Pancreas (tissue), 10 donors: ENCODE measurements around the gene SLC35A2. TPM values are rescaled to one million over a fixed set of nuclear protein-coding genes. Genes with fewer than 3 reads are reported as not detected.

ENCODE experiments used
- ATAC-seq, 4 donors: fragments of 200-7000 bp; cut with Tn5 transposase; one replicate each; pipeline versions ENCODE4 v1.8.0 to v1.9.1; 2020; ENCODE audit warnings: mild to moderate bottlenecking in 4 of 4, moderate library complexity in 4 of 4
- DNase-seq, 6 donors: peaks; one replicate each; pipeline ENCODE4 v3.0.0-alpha.2; 2020
- FAIRE-seq: peaks from 2 replicates; lab custom pipeline; 2012; peaks lifted over from hg19 to GRCh38; lab: Jason Lieb, UNC
- H3K27ac ChIP-seq, 4 donors: fragments of 200-600 bp; sonication (generic); 1 replicate in 3 of 4; 2 replicates in 1 of 4; pipeline versions ENCODE4 v1.5.0 to v1.8.0; 2020
- H3K27me3 ChIP-seq, 4 donors: fragments of 200-600 bp; one replicate each; pipeline ENCODE4 v1.8.0; 2021
- H3K36me3 ChIP-seq, 3 donors: fragments of 200-600 bp; sonication (generic) in 1 of 3; one replicate each; pipeline versions ENCODE4 v1.5.0 to v1.8.0; 2020 to 2021
- H3K4me1 ChIP-seq, 3 donors: fragments of 200-600 bp; one replicate each; pipeline ENCODE4 v1.8.0; 2021
- H3K4me3 ChIP-seq, 4 donors: fragments of 200-600 bp; sonication (generic) in 2 of 4; one replicate each; pipeline versions ENCODE4 v1.5.0 to v1.8.0; 2020 to 2021
- H3K9me3 ChIP-seq, 4 donors: fragments of 200-600 bp; one replicate each; pipeline ENCODE4 v1.8.0; 2021
- WGBS, 2 donors: extraction: QIAGEN DNeasy Blood & Tissue Kit; methylation state at CpG; one replicate each; pipeline ENCODE4 v1.1.7; 2013; 5-methylcytosine and 5-hydroxymethylcytosine counted together
- intact Hi-C, 3 donors: fragments of 100-400 bp; cut with DNase I; formaldehyde crosslinking; loops; one replicate each; pipeline versions ENCODE4 v1.11.1 to v1.14.2; 2022
- polyA plus RNA-seq, 2 donors: library from polyadenylated mRNA; stranded (reverse); fragments of 200-250 nt; gene quantifications; one replicate each; pipeline ENCODE4 v1.2.3, GENCODE V29; 2013
- total RNA-seq, 6 donors: library from RNA; stranded (reverse); fragmentation: NEBNext Ultra II Directional in 4 of 6; extraction: Animal tissue kit (Norgen Biotek cat#: 25700) in 4 of 6; gene quantifications; one replicate each; pipeline versions ENCODE4 v1.2.1 to v1.2.4, GENCODE V29; 2021 to 2023
- TF ChIP-seq, protein P1 (sequence below), 4 donors: fragments of 200-600 bp; sonication (generic) in 3 of 4; IDR thresholded peaks; one replicate each; pipeline versions ENCODE4 v1.5.0 to v1.8.0; 2021; ENCODE audit warnings: antibody characterized with exemption in 4 of 4
- donor health status: healthy with polysubstance abuse.
- donor health status: DM: no; HTN: no; CAD: no; lungs with moderate emphysema.
- donor health status: DM: no; HTN: no; CAD: no.
- donor health status: control.
- donor health status: control.
- donor health status: Bipolar disorder and iron deficiency.
- donor health status: DM: yes; HTN: yes; CAD: no.
- donor health status: DM: no; HTN: no; CAD: no.
- donor health status: DM: no; HTN: no; CAD: no.
- donor health status: DM: yes; HTN: yes; CAD: no.

SLC35A2 gene
- total and polyA plus RNA-seq, 8 donors: 7.1 to 20.6 (median 14.6) TPM

DNA sequence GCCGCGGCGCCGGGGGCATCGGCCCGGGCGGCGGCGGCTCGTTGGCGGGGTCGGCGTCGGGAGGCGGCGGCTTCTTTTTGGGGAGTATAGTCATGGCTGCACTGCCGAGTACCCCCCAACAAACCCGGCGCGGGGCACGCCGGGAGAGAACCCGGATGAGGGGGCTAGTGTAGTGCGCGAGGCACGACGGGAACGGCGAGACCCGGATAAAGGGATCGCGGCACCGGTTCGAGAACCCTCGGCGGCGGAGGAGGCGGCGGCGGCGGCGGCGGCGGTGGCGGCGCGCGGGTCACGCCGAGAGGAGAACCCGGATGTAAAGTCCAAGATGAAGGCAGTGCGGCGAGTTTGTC, 46.0 kb upstream of the SLC35A2 start, which contains the start of gene OTUD5:
Gene OTUD5, minus strand, starts transcription at position 131 of the 350 bp plus-strand sequence. Its CDS starts 37 bp downstream, at position 94.
- TF ChIP-seq, protein P1, sequence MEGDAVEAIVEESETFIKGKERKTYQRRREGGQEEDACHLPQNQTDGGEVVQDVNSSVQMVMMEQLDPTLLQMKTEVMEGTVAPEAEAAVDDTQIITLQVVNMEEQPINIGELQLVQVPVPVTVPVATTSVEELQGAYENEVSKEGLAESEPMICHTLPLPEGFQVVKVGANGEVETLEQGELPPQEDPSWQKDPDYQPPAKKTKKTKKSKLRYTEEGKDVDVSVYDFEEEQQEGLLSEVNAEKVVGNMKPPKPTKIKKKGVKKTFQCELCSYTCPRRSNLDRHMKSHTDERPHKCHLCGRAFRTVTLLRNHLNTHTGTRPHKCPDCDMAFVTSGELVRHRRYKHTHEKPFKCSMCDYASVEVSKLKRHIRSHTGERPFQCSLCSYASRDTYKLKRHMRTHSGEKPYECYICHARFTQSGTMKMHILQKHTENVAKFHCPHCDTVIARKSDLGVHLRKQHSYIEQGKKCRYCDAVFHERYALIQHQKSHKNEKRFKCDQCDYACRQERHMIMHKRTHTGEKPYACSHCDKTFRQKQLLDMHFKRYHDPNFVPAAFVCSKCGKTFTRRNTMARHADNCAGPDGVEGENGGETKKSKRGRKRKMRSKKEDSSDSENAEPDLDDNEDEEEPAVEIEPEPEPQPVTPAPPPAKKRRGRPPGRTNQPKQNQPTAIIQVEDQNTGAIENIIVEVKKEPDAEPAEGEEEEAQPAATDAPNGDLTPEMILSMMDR (IDR thresholded peaks at IDR 0.05): no peak
- 1 to 37% methylated on average over 37 to 52 of the region's 53 CpGs for WGBS, 2 donors
- H3K27ac ChIP-seq: peak within 1 kb of the TSS; percentile 90 to 97 (median 92)
- peak in 4 of 6 donors; percentile 65 to 85 (median 72) for DNase-seq
- intact Hi-C loops: no loop called here
- no peak for FAIRE-seq
- H3K9me3 ChIP-seq: no peaks in the 10 kb centered on the region
- ATAC-seq: peak; percentile 1 to 17 (median 12)
- peaks cover 0 to 4% (median 0%) of the 10 kb centered on the region in 3 donors for H3K4me1 ChIP-seq
- H3K36me3 ChIP-seq: no peaks in the 10 kb centered on the region
- H3K27me3 ChIP-seq: no peaks in the 10 kb centered on the region
- peak within 1 kb of the TSS; percentile 28 to 60 (median 50) for H3K4me3 ChIP-seq

DNA sequence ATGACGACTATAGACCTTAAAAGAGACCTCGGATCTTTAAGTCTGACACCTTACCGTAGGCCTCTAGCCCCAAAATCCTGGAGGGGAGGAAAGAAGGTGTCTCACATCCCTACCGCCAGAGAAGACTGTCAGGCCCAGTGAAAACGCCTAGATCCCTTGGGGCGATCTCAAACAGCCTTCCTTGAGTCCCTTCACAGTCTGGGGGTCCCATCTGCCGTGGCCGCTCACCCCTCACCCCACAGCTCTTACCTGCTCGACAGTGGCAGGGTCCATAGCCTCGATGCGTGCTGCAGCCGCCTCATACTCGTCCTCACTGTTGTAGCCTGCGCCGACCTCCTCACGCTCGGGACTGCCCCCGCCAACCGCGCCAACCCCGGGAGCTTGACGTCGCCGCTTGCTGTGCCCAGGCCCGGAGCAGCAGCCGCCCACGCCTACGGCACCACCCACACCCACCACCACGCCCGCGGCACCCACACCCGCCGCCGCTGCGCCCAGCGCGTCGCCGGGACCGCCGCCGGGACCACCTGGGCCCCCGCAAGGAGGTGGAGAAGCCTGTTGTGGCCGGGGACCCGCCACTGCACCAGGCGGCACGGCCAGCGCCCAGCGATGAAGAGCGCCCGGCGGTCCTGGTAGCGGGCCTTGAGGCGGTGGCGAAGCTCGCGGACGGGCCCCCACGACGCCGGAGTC, 45.4 kb upstream of the SLC35A2 start:
- peaks cover 0 to 4% (median 0%) of the 10 kb centered on the region in 3 donors for H3K4me1 ChIP-seq
- DNase-seq (peak in 5 of 6 donors; percentile 14 to 82 (median 35)), FAIRE-seq (no peak), ATAC-seq (no peak)
- H3K9me3 ChIP-seq: no peaks in the 10 kb centered on the region
- H3K27ac ChIP-seq: peak overlapping the region; percentile 32 to 97 (median 64)
- peak overlapping the region; percentile 24 to 60 (median 50) for H3K4me3 ChIP-seq
- H3K27me3 ChIP-seq: no peaks in the 10 kb centered on the region
- WGBS, 2 donors: 1 to 31% methylated on average over 38 to 61 of the region's 61 CpGs
- TF ChIP-seq, protein P1 (IDR thresholded peaks at IDR 0.05): no peak
- intact Hi-C loops: no loop called here
- H3K36me3 ChIP-seq: no peaks in the 10 kb centered on the region

DNA sequence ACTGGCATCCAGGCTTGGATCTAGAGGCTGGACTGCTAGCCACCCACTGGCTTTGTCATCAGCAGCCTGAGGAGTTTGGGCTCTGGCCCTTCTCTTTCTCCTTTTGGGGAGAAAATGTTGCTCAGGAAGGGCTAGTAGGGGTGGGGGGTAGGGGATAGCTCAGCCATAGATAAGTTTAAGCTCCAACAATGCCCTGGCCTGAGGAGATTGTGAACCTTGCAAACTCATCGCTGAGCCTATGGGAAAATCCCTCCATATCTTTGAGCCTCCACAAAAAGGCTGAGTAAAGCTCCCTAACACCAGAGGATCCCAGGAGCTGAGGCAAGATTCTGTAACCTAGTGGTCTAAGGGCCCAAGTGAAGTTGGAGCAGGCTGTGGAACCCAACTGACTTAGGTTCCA, 37.1 kb upstream of the SLC35A2 start:
- no peaks in the 10 kb centered on the region for H3K36me3 ChIP-seq
- no peaks in the 10 kb centered on the region for H3K4me1 ChIP-seq
- DNase-seq (no peak), FAIRE-seq (no peak), ATAC-seq (no peak)
- H3K9me3 ChIP-seq: no peaks in the 10 kb centered on the region
- 86 to 100% methylated on average over 1 of the region's 1 CpG for WGBS, 2 donors
- no peak overlapping the region for H3K4me3 ChIP-seq
- H3K27me3 ChIP-seq: no peaks in the 10 kb centered on the region
- intact Hi-C loops: no loop called here
- no peak overlapping the region for H3K27ac ChIP-seq
- TF ChIP-seq, protein P1 (IDR thresholded peaks at IDR 0.05): no peak

DNA sequence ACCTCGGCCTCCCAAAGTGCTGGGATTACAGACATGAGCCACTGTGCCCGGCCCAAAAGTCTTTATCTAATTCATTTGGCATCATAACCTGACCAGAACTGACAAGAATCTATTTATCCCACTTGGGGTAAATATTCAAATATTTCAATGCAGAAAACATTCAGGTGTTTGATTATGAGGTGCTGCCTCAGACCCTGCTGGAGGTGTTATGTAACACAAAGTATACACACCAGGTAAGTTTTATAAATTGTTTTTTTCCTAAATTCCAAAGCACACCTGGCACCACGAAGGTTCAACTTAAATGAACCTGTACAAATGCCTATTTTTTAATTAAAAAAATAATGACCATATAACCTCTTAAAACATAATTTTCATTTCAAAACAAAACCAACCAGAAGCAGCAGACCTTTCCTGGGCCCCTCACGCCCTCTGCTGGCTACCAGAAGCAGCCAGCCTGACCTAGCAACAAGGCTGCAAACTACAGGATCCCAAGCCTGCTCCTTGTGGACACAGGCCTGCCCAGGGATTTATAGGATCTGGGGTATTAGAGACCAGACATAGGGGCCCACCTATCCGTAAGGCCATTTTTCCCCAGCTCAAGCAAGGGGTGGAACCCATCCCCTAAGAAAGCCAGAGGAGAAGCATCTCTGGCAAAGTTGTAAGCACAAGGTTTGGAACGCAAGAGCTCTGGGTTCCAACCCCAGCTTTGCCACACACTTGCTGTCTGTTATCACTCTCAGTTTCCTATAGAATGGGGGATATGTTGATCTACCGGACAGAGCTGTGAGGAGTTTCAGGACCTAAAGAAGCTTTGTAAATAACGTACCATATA, 34.3 kb upstream of the SLC35A2 start:
- 41% methylated on average over 8 of the region's 8 CpGs for WGBS, 2 donors
- Histone ChIP-seq H3K27ac (no peak overlapping the region), H3K4me3 (no peak overlapping the region), H3K36me3 (no peaks in the 10 kb centered on the region), H3K9me3 (no peaks in the 10 kb centered on the region), H3K27me3 (no peaks in the 10 kb centered on the region), H3K4me1 (peaks cover 0 to 3% (median 0%) of the 10 kb centered on the region in 3 donors)
- peak; percentile 51 for FAIRE-seq
- TF ChIP-seq, protein P1 (IDR thresholded peaks at IDR 0.05): peak; percentile 51 to 70 (median 68)
- peak; percentile 70 to 84 (median 80) for ATAC-seq
- peak in 5 of 6 donors; percentile 20 to 68 (median 54) for DNase-seq
- intact Hi-C loops: no loop called here
